HepG2 (cell line): ENCODE data around the gene C19orf85. TPM values are rescaled to one million over a fixed set of nuclear protein-coding genes. Genes with fewer than 3 reads are reported as not detected.

ENCODE experiments used
- ARID2 ChIP-seq: sonication (generic); formaldehyde crosslinking; IDR thresholded peaks from 2 replicates; pipeline ENCODE4 v1.8.1; 2022; ENCODE audit warnings: mild to moderate bottlenecking, missing genetic modification reagents, borderline replicate concordance
- BHLHE40 ChIP-seq: IDR thresholded peaks from 2 replicates; pipeline ENCODE4 v1.6.1; 2011; ENCODE audit warnings: low read length, improper control_type of control experiment
- CERS6 ChIP-seq: sonication (generic); formaldehyde crosslinking; IDR thresholded peaks from 2 replicates; pipeline ENCODE4 v1.5.0; 2020; ENCODE audit warnings: missing genetic modification reagents
- GMEB1 ChIP-seq: sonication (generic); formaldehyde crosslinking; IDR thresholded peaks from 2 replicates; pipeline ENCODE4 v1.5.1; 2020; ENCODE audit warnings: missing genetic modification reagents, mild to moderate bottlenecking, borderline replicate concordance
- ONECUT2 ChIP-seq: sonication (generic); formaldehyde crosslinking; IDR thresholded peaks from 2 replicates; pipeline ENCODE4 v1.4.0; 2020; ENCODE audit warnings: missing genetic modification reagents
- SIX1 ChIP-seq: sonication (generic); formaldehyde crosslinking; IDR thresholded peaks from 2 replicates; pipeline ENCODE4 v1.4.0; 2020; ENCODE audit warnings: missing genetic modification reagents, borderline replicate concordance
- SMAD1 ChIP-seq: sonication (generic); formaldehyde crosslinking; IDR thresholded peaks from 2 replicates; pipeline ENCODE4 v1.4.0; 2020; ENCODE audit warnings: missing genetic modification reagents, low read depth, mild to moderate bottlenecking, borderline replicate concordance
- SOX13 ChIP-seq, 3 experiments: fragments of 450-650 bp in 1 of 3; sonication (generic) in 1 of 3; formaldehyde crosslinking in 1 of 3; IDR thresholded peaks in 2 of 3; conservative IDR thresholded peaks in 1 of 3; 2 replicates each; pipeline versions ENCODE4 v1.5.0 to v1.6.1; 2016 to 2020; ENCODE audit warnings: antibody characterized with exemption in 1 of 3, mild to moderate bottlenecking in 1 of 3, missing compliant biosample characterization in 1 of 3, missing genetic modification reagents in 1 of 3, moderate library complexity in 1 of 3
- ZBTB49 ChIP-seq: sonication (generic); formaldehyde crosslinking; IDR thresholded peaks from 2 replicates; pipeline ENCODE4 v1.4.0; 2020; ENCODE audit warnings: missing genetic modification reagents, borderline replicate concordance
- ZC3H13 ChIP-seq: sonication (generic); formaldehyde crosslinking; IDR thresholded peaks from 2 replicates; pipeline ENCODE4 v1.8.1; 2023; ENCODE audit warnings: mild to moderate bottlenecking, missing genetic modification reagents, moderate library complexity
- ZNF143 ChIP-seq: sonication (generic); formaldehyde crosslinking; IDR thresholded peaks from 2 replicates; pipeline ENCODE4 v1.4.0; 2020; ENCODE audit warnings: missing genetic modification reagents
- ZNF414 ChIP-seq: sonication (generic); formaldehyde crosslinking; IDR thresholded peaks from 2 replicates; pipeline ENCODE4 v1.5.0; 2020; ENCODE audit warnings: missing genetic modification reagents
- ZNF446 ChIP-seq: sonication (generic); formaldehyde crosslinking; IDR thresholded peaks from 2 replicates; pipeline ENCODE4 v1.5.0; 2020; ENCODE audit warnings: mild to moderate bottlenecking, missing genetic modification reagents
- ZNF747 ChIP-seq: sonication (generic); formaldehyde crosslinking; IDR thresholded peaks from 2 replicates; pipeline ENCODE4 v1.8.1; 2023; ENCODE audit warnings: missing genetic modification reagents, mild to moderate bottlenecking, borderline replicate concordance
- ZNF777 ChIP-seq: sonication (generic); formaldehyde crosslinking; IDR thresholded peaks from 2 replicates; pipeline ENCODE4 v1.4.0; 2020; ENCODE audit warnings: missing genetic modification reagents
- polyA plus RNA-seq, 8 experiments: library from polyadenylated mRNA; depleted of rRNA in 3 of 8; stranded (reverse) in 7 of 8; unstranded in 1 of 8; fragments of >200 nt; fragmentation: Illumina TruSeq in 4 of 8; extraction: Trizol in 4 of 8; gene quantifications; 2 replicates each; pipeline versions ENCODE4 v1.2.1 to v1.2.3, GENCODE V29; 2011 to 2016; ENCODE audit warnings: low read depth in 4 of 8, missing spikeins in 1 of 8, mixed read lengths in 1 of 8; ENCODE audit not compliant: insufficient read depth in 1 of 8
- total RNA-seq, 5 experiments: library from RNA; depleted of rRNA; stranded (reverse); fragments of >200 nt; fragmentation: Illumina TruSeq; extraction: Trizol; gene quantifications; 2 replicates each; pipeline ENCODE4 v1.2.3, GENCODE V29; 2016; ENCODE audit warnings: low read depth in 1 of 5
- TF ChIP-seq, protein P1 (sequence below): sonication (generic); formaldehyde crosslinking; IDR thresholded peaks from 2 replicates; pipeline ENCODE4 v1.4.0; 2020; ENCODE audit warnings: mild to moderate bottlenecking, low read depth, missing genetic modification reagents
- TF ChIP-seq, protein P2 (sequence below): sonication (generic); formaldehyde crosslinking; IDR thresholded peaks from 2 replicates; pipeline ENCODE4 v1.4.0; 2020; ENCODE audit warnings: missing genetic modification reagents, low read depth, mild to moderate bottlenecking, borderline replicate concordance
- TF ChIP-seq, protein P3 (sequence below): sonication (generic); formaldehyde crosslinking; IDR thresholded peaks from 2 replicates; pipeline ENCODE4 v1.8.1; 2023; ENCODE audit warnings: mild to moderate bottlenecking, missing genetic modification reagents

The C19orf85 gene
- total and polyA plus RNA-seq, 2 of the 13 experiments (the other 11 are each of a cell fraction or from before 2014, with no cell fraction given), result not detected

GRCh38 chr19:55461259-55461973 is 3.1 kb downstream of the C19orf85 start, which contains the start of gene ISOC2 (continued):
- TF ChIP-seq ARID2, result no peak
- TF ChIP-seq ZBTB49 (CRISPR knock-in tag), result no peak
- 0 out of 2 replicates have a peak, but pooled peaks have one; percentile 27 for TF ChIP-seq SMAD1 (CRISPR knock-in tag)
- TF ChIP-seq, protein P1, sequence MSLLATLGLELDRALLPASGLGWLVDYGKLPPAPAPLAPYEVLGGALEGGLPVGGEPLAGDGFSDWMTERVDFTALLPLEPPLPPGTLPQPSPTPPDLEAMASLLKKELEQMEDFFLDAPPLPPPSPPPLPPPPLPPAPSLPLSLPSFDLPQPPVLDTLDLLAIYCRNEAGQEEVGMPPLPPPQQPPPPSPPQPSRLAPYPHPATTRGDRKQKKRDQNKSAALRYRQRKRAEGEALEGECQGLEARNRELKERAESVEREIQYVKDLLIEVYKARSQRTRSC (CRISPR knock-in tag), result 0 out of 2 replicates have a peak, but pooled peaks have one; percentile 25
- TF ChIP-seq ZNF747 (CRISPR knock-in tag), result peak; percentile 59; the same call in 1 of the 2 replicates
- TF ChIP-seq, protein P2, sequence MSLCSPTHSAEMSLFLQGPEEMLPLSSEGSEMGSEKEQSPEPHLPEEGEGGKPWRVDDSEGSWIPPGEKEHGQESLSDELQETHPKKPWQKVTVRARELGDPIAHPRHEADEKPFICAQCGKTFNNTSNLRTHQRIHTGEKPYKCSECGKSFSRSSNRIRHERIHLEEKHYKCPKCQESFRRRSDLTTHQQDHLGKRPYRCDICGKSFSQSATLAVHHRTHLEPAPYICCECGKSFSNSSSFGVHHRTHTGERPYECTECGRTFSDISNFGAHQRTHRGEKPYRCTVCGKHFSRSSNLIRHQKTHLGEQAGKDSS (CRISPR knock-in tag), result no peak; the same call in 1 of the 2 replicates
- peak; percentile 67; the same call in 1 of the 2 replicates for TF ChIP-seq GMEB1 (CRISPR knock-in tag)
- peak; percentile 24; the same call in 1 of the 2 replicates for TF ChIP-seq SOX13 (IDR thresholded peaks at IDR 0.05)
- TF ChIP-seq SOX13 (CRISPR knock-in tag; conservative IDR thresholded peaks at IDR 0.05 in 1 of 2, IDR thresholded peaks at IDR 0.05 in 1 of 2), result peak in 1 of 2 experiments; percentile 54; a peak in 2 of 4 replicates
- TF ChIP-seq BHLHE40, result no peak
- peak; percentile 63 for TF ChIP-seq ZC3H13 (CRISPR knock-in tag)
- TF ChIP-seq ZNF143 (CRISPR knock-in tag), result no peak
- TF ChIP-seq ZNF446 (CRISPR knock-in tag), result no peak
- 0 out of 2 replicates have a peak, but pooled peaks have one; percentile 23 for TF ChIP-seq SIX1
- no peak; the same call in 1 of the 2 replicates for TF ChIP-seq ONECUT2
- TF ChIP-seq, protein P3, sequence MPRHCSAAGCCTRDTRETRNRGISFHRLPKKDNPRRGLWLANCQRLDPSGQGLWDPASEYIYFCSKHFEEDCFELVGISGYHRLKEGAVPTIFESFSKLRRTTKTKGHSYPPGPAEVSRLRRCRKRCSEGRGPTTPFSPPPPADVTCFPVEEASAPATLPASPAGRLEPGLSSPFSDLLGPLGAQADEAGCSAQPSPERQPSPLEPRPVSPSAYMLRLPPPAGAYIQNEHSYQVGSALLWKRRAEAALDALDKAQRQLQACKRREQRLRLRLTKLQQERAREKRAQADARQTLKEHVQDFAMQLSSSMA (CRISPR knock-in tag), result no peak; the same call in 1 of the 2 replicates
- 0 out of 2 replicates have a peak, but pooled peaks have one; percentile 24 for TF ChIP-seq ZNF777 (CRISPR knock-in tag)
- no peak for TF ChIP-seq ZNF414 (CRISPR knock-in tag)
- TF ChIP-seq CERS6 (CRISPR knock-in tag), result no peak
